ENCODE measurements around the gene TEX2. TPM values are rescaled to one million over a fixed set of nuclear protein-coding genes. Genes with fewer than 3 reads are reported as not detected.

TEX2 gene
- total and polyA plus RNA-seq, 2 donors (not counting 3 experiments of a cell fraction or from before 2014, with no cell fraction given): 13.3 to 25.8 TPM

DNA sequence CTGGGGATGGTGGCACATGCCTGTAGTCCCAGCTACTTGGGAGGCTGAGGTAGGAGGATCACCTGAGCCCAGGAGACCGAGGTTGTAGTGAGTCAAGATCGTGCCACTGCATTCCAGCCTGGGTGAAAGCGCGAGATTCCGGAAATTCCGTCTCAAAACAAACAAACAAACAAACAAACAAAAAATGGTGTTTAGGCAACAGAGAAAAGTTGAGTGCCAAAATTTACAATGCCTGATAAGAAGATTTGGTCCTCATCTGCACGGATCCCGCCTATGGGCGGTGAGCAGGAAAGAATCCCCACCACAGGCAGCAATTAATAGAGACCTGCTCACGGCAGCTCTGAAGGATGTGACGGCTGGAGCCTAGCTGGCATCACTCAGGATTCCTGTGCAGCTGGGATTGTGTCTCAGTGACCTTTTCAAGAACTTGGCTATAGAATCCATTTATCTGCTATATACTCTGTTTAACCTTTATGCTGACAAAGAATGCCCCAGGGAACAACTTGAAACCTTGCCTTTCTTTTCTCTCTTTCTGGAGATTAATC, 14.0 kb upstream of the TEX2 start:
- no peak overlapping the region for H3K9ac ChIP-seq (replicated peaks; ENCODE audit: extremely low read depth, insufficient read depth, low read length)
- no peaks in the 10 kb centered on the region for H3K79me2 ChIP-seq (ENCODE audit: control insufficient read depth, insufficient read depth, low read length)
- H3K9me3 ChIP-seq (replicated peaks; ENCODE audit: control insufficient read depth, insufficient read depth, low read length): no peaks in the 10 kb centered on the region
- FAIRE-seq (no peak), DNase-seq (ENCODE audit: low read depth, low spot score) (no peak)
- TF ChIP-seq, protein P1, sequence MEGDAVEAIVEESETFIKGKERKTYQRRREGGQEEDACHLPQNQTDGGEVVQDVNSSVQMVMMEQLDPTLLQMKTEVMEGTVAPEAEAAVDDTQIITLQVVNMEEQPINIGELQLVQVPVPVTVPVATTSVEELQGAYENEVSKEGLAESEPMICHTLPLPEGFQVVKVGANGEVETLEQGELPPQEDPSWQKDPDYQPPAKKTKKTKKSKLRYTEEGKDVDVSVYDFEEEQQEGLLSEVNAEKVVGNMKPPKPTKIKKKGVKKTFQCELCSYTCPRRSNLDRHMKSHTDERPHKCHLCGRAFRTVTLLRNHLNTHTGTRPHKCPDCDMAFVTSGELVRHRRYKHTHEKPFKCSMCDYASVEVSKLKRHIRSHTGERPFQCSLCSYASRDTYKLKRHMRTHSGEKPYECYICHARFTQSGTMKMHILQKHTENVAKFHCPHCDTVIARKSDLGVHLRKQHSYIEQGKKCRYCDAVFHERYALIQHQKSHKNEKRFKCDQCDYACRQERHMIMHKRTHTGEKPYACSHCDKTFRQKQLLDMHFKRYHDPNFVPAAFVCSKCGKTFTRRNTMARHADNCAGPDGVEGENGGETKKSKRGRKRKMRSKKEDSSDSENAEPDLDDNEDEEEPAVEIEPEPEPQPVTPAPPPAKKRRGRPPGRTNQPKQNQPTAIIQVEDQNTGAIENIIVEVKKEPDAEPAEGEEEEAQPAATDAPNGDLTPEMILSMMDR (IDR thresholded peaks at IDR 0.05; ENCODE audit: extremely low read depth in 1 of 2, insufficient read depth in 1 of 2, low read depth in 1 of 2, low read length in 2 of 2): no peak
- TF ChIP-seq EZH2 (IDR thresholded peaks at IDR 0.05; ENCODE audit: borderline replicate concordance, low read depth, low read length, severe bottlenecking) (no peak), POLR2A (IDR thresholded peaks at IDR 0.05; ENCODE audit: low read depth, low read length) (no peak), GATA2 (IDR thresholded peaks at IDR 0.05; ENCODE audit: insufficient read depth, insufficient read length, low read depth, low read length) (no peak), FOS (IDR thresholded peaks at IDR 0.05; ENCODE audit: borderline replicate concordance, insufficient read depth, low read length) (no peak), MYC (IDR thresholded peaks at IDR 0.05; ENCODE audit: low read depth, low read length) (no peak), POLR2AphosphoS5 (IDR thresholded peaks at IDR 0.05; ENCODE audit: insufficient read depth, low read depth, low read length) (no peak), JUN (IDR thresholded peaks at IDR 0.05; ENCODE audit: borderline replicate concordance, insufficient read depth, insufficient read length, low read depth) (no peak)
- TF ChIP-seq, protein P2, sequence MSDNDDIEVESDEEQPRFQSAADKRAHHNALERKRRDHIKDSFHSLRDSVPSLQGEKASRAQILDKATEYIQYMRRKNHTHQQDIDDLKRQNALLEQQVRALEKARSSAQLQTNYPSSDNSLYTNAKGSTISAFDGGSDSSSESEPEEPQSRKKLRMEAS (IDR thresholded peaks at IDR 0.05; ENCODE audit: insufficient read depth, insufficient read length): no peak
- H3K4me3 ChIP-seq (replicated peaks in 1 of 3; ENCODE audit: insufficient read depth in 1 of 3, low read depth in 1 of 3, low read length in 3 of 3): no peak overlapping the region
- no TSS peak for BruUV-seq (replicated peaks)
- ChIA-PET POLR2A (no interaction called here), CTCF (interaction anchor here (1.0 kb wide), 1 partner anchor 143 kb away, joined by 5 read pairs; no protein-coding TSS in a partner anchor)
- no peaks in the 10 kb centered on the region for H4K20me1 ChIP-seq (replicated peaks; ENCODE audit: control insufficient read depth, extremely low read depth, insufficient read depth, low read length)
- peaks cover 8% of the 10 kb centered on the region for H3K4me1 ChIP-seq (ENCODE audit: control insufficient read depth, extremely low read depth, insufficient read depth, low read length)
- H3K27me3 ChIP-seq (ENCODE audit: control insufficient read depth in 2 of 2, insufficient read depth in 2 of 2, low read length in 2 of 2): no peaks in the 10 kb centered on the region
- H3K4me2 ChIP-seq (ENCODE audit: insufficient read depth, low read length): no peak overlapping the region
- no peaks in the 10 kb centered on the region for H3K9me1 ChIP-seq (replicated peaks; ENCODE audit: control insufficient read depth, extremely low read depth, insufficient read depth, low read length)
- no peak overlapping the region for H3K27ac ChIP-seq (ENCODE audit: insufficient read depth, low read depth, low read length)
- intact Hi-C loops (cut with micrococcal nuclease): no loop called here
- H2AFZ ChIP-seq (ENCODE audit: low read depth, low read length): no peak overlapping the region
- dilution Hi-C loops (cut with MboI; ENCODE audit: extremely low pct_ligation_motif_present, low sequenced_read_pairs): no loop called here
- H3K36me3 ChIP-seq (ENCODE audit: control insufficient read depth in 2 of 2, extremely low read depth in 1 of 2, insufficient read depth in 2 of 2, low read length in 2 of 2): no peaks in the 10 kb centered on the region

Data from endothelial cell of umbilical vein (primary cell).